Liver (tissue), 3 donors: Measurements from ENCODE around the gene LRRC7.

Experiments used
- CTCF ChIP-seq: fragments of 150-350 bp; IDR thresholded peaks from 2 replicates; pipeline ENCODE4 v1.5.1; 2017; ENCODE audit warnings: improper control_type of control experiment, low read depth, low read length; ENCODE audit not compliant: missing input control
- RAD21 ChIP-seq, 2 donors: IDR thresholded peaks; 2 replicates each; pipeline ENCODE4 v1.6.1; 2016; ENCODE audit warnings: antibody characterized with exemption in 2 of 2, mild to moderate bottlenecking in 2 of 2
- RXRA ChIP-seq, 2 donors: IDR thresholded peaks; 2 replicates each; pipeline ENCODE4 v1.6.1; 2017 to 2018; ENCODE audit warnings: antibody characterized with exemption in 2 of 2, mild to moderate bottlenecking in 1 of 2
- donor health status: healthy.
- donor health status: healthy.

DNA sequence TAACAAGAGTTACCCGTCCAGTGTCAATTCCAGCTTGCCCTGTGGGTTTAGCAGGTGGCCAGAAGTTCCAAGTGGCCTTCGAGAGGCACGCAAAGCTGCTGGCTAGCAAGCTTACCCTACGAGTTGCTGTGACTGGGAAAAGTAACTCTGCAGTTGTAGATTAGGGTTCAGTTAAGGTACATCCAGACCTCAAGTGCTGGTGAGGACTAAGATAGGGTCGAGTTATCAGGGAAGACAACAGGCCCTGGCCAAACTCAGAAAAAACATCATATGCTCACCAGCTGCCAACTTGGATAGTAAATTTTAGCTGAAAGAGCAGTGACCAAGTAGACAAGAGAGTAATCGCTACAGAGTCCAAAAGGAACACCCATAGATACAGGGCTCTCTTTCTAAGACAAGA, 27.7 kb upstream of the LRRC7 start:
- no peak for TF ChIP-seq CTCF
- TF ChIP-seq RXRA (IDR thresholded peaks at IDR 0.05): no peak
- no peak for TF ChIP-seq RAD21 (IDR thresholded peaks at IDR 0.05)
